HG02610 (cell line): Measurements from ENCODE around the gene ZBTB22.

ENCODE experiments used
- ATAC-seq: cut with Tn5 transposase; IDR thresholded peaks from one replicate; pipeline ENCODE4 v1.9.1; 2021; ENCODE audit warnings: mild to moderate bottlenecking, moderate library complexity; ENCODE audit not compliant: unreplicated experiment

ZBTB22 gene

DNA sequence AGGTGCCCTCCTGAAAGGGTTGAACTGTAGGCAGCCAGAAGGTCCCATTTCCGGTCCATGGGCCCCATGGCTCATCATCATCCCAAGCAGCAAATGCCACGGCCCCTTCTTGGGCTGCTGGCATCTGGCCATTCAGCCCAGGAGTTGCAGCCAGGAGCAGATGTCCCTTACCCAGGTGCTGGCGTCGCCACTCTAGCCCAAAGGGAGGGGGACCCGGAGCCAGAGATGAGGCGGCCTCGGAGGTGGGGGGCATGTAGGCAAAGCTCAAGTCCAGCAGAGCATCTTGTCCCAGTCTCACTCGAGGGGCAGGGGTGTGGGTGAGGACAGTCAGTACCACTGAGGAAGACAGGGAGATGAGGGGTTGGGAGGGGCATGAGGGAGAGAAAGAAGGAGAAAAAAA lies 12.5 kb downstream of the ZBTB22 start:
- no peak for ATAC-seq

DNA sequence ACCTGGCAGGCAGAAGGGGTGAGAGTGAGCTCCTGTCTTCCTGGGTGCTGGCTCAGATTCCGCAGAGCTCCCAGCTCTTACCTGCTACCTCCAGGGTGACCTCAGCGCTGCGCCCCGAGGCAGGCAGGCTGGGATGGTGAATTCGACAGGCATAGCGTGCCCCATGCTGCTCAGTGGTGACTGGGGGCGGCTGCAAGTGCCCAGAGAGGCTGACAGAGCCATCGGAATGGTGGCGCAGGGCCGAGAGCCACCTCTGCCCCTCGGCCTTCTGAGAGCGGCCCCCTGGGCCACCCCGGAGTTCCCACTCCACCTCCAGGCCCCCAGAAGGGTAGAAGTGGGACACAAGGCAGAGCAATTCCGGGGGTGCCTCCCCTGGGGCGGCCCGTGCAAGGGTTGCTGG lies 13.3 kb downstream of the ZBTB22 start:
- ATAC-seq = no peak

DNA sequence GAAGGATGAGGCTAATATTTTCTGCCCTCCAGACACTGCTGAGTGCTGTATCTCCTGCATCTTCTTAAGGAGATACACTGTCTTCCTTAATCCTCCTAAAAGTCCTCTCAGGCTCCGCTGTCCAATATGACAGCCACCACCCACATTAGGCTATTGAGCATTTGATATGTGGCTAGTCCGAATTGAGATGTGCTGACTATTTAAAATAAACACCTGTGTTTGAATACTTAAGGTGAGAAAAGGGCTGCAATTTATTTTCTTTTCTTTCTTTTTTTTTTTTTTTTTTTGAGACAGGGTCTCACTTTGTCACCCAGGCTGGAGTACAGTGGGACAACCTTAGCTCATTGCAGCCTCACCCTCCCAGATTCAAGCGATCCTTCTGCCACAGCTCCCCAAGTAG lies 15.7 kb downstream of the ZBTB22 start:
- ATAC-seq = no peak

DNA sequence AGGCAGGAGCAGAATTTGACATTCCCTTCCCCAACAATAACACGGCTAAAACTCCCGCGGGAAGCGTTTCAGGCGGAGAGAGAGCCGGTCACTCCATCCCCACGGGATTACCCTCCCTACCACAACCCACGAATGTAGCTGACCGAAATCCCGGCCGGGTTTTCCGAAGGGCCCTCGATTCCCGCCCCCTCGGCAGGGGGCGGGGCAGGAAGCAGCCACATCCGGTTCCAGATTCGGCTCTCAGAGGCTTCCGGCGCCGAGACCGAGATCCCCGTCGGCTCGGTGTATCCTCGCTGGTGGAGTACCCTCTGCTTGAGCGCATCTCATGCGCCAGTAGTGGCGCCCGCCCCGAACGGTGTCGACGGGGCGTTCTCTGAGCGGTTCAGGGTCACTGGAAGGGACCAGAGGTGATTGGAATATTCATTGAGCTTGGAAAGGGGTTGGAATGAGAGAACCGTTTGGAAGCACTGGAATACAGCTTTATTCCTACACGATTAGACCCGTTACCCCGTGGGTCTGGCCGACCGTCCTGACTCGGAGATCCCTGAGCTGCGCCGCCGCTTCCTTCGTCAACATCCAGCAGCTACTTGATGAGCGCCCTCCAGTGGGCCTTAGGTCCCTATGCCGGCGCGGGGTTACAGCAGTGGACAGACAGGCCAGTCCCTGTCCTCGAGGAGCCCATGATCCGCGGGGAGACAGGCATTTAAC lies 18.2 kb downstream of the ZBTB22 start:
- peak; percentile 78 for ATAC-seq

GRCh38 chr6:33298773-33299236 lies 18.7 kb downstream of the ZBTB22 start, which contains the start of gene RGL2:
TSS of gene RGL2 (minus strand) at chr6:33298942. CDS start at chr6:33298610, 332 bp downstream.
- peak; percentile 14 for ATAC-seq

GRCh38 chr6:33297956-33298772 lies 19.4 kb downstream of the ZBTB22 start:
- no peak for ATAC-seq

DNA sequence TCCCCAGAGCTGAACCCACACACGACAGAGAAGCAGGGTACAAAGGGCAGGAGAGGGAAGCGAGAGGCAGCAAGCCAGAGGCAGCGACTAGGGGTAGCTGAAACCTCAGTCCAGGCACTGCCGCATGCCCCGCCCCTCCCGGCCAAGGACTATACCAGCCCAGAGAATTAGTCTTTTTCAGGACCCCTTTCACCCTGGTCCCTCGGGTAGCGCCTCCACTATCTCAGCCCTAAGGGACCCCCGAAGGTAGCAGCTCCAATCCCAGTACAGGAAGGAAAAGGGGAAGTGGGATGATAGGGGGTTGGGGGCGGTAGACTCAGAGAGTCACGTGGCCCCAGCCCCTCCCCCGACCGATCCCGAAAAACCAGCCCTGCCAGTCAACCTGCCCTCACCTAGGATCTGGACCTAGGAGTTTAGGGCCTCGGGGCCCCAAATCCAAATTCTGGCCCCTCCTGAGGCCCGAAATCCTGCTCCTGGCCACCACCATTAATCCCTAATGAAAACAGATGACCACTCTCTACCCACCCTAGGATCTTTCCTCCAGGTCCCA lies 20.1 kb downstream of the ZBTB22 start:
- ATAC-seq = no peak

DNA sequence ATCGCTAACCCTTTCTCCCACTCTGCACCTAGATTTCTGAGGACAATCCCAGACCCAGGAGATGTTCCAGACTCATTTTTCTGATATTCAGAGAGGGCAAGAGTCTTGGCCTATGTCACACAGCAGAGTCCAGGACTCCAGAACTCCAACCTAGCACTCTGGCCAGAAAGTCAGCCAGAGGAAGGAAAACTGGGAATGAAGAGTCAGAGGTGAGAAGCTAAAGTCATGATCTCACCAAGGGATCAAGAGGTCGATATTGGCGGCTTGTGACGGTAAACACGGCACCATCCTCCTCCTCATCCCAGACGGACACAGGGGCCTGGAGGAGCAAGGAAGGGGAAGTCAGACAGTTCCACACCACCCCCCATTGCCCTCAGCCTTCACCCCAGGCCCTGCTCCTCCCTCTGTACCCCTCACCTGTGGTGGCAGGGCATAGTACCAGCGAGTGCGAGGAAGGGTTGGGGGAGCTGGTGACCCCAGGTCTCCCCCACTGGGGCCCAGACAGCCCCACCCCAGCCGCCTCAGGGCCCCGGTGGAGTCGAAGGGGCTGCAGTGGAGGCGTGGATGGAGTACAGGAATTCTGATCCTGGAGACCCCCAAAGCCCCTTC lies 20.6 kb downstream of the ZBTB22 start:
- no peak for ATAC-seq

- no peak for ATAC-seq
These were observed 21.7 kb downstream of the ZBTB22 start for GRCh38 chr6:33295621-33296369.

DNA sequence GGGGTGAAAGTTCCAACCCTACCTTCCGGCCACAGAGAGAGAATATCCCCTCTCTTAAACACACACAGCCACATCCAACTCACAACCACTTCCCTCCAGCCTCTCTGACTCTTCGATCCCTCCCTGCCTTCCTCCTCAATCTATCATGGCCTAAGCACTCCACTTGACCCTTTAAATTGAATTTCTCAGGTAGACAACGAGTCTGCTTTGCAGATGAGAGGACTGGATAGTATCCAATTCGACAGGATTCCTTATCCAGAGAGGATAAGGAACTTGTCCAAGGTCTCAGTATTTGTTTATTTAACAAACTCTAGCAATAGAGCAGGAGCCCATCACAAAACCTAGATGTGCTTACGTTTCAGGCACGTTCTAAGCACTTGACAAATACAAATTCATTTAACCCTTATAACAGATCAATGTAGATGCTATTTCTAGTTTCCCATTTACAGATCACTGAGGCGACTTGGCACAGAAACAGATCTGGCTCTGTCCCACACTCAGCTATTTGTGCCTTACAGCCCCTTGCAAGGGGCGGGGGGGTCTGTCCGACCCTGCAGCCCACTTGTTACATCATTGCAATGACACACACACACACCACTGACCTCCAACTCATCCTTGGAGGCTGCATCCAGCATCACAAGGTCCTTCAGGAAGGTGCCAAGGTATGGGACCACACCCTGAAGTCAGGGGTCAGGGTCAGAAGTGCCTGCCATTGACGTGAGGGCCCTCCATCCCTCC lies 23.3 kb downstream of the ZBTB22 start:
- ATAC-seq = no peak

GRCh38 chr6:33292996-33293682 lies 24.4 kb downstream of the ZBTB22 start:
- ATAC-seq = no peak

DNA sequence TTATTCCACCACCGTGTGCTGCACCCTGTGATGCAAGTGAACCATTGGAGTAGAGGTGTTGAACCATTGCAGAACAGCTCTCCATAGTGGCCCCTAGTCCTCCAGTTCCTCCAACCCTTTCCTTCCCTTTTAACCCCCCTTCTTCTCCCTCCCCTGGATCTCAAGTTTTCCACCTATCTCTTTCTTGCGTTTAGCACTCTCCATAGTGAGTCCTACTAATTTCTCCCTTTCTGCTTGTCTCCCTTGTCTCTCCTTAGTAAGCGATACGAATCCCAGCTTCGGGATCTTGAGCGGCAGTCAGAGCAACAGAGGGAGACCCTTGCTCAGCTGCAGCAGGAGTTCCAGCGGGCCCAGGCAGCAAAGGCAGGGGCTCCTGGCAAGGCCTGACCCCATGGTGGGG lies 27.1 kb downstream of the ZBTB22 start:
- no peak for ATAC-seq

GRCh38 chr6:33289784-33290315 lies 27.7 kb downstream of the ZBTB22 start:
- no peak for ATAC-seq

DNA sequence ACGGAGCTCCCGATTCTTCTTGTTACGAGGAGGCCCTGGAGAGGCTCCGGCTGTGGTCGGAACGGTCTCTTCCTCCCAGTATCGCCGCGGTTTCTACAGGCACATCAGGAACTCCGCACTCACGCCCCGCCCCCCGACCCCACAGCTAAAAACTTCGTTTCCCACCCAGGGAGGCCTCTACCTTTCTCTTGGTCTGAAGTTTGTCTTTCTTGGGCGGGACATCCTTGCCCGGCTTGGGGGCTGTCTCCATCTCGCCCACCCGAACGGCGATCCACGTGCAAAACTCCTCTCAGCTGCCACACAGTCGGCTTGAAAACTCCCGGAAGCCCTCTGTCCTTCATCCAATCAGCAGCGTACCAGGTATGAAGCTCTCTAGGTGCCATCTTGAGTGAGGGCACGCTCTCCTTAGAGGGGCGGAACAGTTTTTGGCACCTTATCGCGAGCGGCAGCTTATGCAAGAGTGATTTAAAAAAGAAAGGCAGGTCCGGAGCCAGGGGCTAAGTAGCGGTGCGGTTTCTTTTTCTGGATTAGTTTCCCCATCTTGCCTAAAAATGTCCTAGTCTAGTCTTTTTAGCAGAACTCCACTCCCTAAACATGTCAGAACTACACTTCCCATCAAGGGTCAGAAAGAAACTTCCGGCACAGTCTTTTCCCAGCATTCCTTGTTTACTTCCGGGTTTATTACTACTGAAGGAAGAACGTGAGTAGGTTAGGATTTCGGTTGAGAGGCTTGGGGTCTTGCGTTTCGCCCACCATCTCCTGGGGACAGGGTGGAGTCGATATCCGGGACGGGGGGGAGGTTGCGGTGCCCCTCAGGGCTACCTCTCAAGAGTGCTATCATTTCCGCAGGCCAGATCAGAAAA lies 28.4 kb downstream of the ZBTB22 start, which contains the start of the genes PFDN6 and WDR46:
Gene PFDN6 (plus strand): TSS at position 681 of the 863 bp plus-strand sequence. CDS start 256 bp downstream, outside the sequence.
Gene WDR46 (minus strand): TSS at position 319 of the 863 bp plus-strand sequence. CDS start 69 bp downstream, at position 250.
- ATAC-seq = peak; percentile 83

GRCh38 chr6:33288141-33288920 lies 29.2 kb downstream of the ZBTB22 start:
- peak; percentile 5 for ATAC-seq

GRCh38 chr6:33286946-33287914 lies 30.3 kb downstream of the ZBTB22 start:
- no peak for ATAC-seq
